Stimulated activated CD4-positive, alpha-beta T cell treated with anti-CD3 and anti-CD28 coated beads, Interleukin-1b, Interleukin-23, amount 100 ng/mL, for 48 hours (primary cell): ENCODE results near the gene TVP23B.
"Not testable (repeated sequence)": the region's sequence is repeated elsewhere in the genome, so short reads cannot be mapped to it uniquely, and the experiment has no call there.

Experiments
- DNase-seq: peaks from one replicate; pipeline ENCODE4 v3.0.0-alpha.2; 2020

TVP23B gene

DNA sequence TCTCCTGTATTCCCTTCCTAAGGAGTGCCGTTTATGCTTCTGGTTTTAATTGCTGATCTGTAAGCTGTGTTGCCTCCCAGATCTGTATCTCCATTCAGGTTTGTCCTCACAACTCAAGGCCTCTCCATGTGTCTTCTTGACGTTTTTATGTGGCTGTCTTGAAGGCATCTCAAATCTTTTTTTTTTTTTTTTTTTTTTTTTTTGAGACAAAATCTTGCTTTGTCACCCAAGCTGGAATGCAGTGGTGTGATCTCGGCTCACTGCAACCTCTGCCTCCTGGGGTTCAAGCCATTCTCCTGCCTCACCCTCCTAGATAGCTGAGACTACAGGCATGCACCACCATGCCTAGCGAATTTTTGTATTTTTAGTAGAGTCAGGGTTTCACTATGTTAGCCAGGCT is 13.9 kb downstream of the TVP23B start:
- DNase-seq: not testable (repeated sequence)

DNA sequence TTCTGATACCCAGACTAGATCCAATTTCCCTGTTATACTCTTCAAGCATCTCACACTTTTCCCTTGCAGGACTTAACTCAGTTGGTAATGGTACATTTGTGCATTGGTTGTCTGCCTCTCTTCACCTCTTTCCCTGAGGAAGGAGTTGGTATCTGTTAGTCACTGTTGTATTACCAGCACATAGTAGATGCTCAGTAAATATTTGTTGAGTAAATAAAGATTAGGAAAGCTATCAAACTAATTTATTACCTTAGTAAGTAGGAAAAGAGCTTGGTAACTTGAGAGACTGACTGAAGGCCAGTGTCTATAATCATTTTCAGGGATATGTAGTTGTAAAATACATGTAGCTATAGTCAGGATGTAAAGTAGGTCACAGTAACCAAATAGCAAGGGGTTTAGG is 15.9 kb downstream of the TVP23B start:
- DNase-seq: not testable (repeated sequence)

DNA sequence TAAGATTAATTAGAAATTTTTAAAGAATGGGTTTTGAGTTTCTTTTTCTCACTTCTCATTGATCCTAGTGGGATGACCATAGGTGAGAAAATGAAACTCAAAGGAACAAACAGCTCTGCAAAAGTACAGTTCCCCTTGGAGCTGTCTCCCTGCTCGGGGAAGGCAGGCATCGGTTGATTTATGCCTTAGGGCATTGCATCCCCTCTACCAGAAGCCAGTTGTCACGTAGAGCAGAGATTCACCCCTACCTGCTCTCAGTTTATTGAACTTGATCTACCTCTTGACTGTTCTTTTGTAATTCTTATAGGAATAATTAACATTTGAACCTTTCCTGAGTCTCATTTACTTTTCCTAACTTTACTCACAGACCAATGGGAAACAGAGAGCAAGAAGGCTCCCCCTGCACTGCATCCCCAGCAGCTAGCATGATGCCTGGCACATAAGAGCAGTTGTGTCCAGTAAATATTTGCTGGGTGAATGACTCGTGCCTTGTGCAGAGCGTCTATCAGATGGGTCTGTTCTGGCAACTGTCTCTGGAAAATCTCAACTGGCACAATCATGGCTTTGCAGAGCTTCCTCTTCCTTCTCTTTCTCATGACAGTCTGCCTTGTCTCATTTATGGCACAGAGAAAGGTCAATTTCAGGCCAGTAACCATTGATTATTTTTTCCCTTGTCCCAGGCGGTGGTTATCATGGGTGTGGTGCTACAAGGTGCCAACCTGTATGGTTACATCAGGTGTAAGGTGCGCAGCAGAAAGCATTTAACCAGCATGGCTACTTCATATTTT is 22.7 kb downstream of the TVP23B start:
- not testable (repeated sequence) for DNase-seq

DNA sequence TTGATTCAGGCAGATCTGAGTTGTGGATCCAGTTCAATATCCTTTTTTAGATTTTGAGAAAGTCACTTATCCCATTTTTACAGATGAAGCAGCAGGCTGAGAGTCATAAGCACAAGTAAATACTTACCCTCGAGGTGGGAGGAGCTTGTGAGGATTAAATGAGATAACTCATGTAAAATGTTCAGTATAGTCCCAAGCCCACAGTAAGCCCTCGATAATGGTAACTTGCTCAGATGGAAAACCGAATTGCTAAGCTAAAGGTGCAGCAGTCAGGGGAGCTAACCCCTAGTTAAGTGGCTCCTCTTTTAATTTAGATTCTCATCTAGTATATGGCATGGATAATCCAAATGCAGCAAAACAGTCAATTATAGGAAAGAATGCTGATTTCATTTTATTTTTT is 34.9 kb downstream of the TVP23B start:
- not testable (repeated sequence) for DNase-seq

DNA sequence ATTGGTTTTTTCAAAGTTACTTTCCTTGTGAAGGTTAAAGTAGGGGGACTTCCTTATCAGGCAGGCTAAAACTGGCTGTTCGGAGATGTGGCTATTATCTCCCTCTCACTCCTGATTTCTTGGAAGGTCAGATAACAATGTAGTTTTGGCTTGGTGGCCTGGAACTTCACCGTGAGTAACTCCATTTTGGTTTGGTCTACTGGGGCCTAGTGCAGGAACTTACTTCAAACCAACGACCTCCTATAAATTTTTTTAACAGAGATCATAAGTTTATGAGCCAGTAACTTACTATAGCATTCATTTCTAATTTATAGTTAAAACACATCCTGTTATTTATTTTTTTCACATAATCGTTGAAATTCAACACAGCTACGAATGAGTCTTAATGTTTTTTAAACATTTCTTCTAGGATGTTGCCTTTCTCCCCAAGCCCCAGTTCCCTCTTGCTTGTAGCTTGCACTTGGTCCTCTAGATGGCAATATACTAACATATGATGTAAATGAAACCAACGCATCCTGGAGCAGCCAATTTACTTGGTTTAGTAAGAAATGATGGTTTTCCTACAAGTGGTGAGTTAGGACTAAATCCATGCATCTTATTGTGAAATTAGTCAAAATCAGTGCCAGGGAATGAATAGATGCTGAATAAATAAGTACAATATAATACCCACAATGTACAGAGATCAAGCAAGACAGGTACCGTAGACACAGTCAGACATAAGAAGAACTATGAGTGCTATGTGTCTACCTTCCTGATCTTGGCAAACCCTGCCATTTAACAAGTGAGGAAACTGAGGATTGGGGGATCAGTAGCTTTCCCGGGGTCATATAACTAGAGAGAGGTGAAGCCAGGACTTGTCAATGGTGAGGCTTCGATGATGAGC is 35.7 kb downstream of the TVP23B start:
- DNase-seq: peak; percentile 17

DNA sequence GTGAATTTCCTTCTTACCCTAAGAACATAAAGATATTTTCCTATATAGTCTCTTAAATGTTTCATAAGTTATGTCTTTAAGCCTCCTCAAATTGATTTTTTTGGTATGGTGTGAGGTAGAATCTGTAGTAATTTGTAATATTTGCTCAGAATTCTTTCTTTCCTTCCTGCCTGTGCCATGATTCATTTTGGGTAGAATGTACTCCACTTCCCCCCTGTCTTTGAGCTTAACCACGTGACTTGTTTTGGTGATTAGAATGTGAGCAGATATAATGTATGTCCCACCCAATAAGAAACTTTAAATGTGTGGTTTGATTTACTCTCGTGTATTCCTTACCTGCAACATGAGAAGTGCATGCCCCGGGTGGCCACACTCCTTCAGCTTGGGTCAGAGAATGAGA is 40.4 kb downstream of the TVP23B start:
- not testable (repeated sequence) for DNase-seq

DNA sequence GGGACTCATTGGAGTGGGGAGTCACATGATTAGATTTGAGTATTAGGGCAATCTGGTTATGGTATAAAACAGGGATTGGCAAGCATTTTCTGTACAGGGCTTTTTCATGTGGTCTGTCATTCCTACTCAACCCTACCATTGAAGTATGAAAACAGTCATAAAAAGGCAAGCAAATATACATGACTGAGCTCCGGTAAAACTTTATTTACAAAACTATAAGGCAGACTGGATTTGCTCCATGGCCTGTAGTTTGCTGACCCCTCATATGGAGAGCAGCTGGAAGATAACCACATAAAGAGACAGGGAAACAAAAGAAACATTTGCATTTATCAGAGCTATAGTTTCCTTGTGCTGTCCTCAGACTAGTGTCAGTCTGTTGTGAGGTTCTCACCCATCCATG is 46.6 kb downstream of the TVP23B start:
- not testable (repeated sequence) for DNase-seq

DNA sequence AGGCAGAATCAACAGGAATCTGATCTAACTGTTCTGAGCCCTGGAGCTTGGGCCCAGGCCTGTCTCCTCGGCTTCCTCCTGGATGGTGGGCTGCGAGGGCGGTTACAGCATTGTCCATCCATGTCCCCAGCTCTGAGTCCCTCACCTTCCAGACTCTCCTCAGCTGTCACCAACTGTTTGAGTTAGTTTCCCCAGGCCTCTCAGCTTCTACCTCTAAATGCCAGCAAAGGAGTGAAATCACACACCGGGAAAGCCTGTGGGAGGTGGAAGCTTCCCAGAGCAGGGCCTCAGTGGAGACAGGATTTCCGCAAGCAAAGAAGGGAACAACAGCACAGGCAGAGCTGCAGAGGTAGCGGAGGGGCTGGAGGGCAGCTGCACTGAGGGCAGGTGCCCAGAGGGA is 67.5 kb downstream of the TVP23B start:
- DNase-seq: no peak

DNA sequence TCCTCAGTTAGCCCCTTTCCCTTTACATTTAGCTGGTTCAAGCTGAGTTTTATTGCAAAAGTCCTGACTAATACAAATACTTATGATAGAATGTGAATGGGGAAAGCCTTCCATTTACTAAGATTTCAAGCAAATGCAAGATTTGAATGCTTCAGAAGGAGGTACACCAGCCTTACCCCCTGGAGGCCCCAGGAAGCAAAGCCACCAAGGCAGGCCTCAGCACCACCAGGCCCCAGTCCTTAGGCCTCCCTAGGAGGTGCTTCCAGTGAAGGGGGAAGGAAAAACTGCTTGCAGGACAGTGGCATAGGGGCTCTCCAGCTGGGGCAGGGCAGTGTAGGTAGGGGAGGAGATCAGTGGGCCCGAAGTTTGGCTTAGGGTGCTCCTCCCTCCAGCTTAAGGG is 69.7 kb downstream of the TVP23B start:
- no peak for DNase-seq

DNA sequence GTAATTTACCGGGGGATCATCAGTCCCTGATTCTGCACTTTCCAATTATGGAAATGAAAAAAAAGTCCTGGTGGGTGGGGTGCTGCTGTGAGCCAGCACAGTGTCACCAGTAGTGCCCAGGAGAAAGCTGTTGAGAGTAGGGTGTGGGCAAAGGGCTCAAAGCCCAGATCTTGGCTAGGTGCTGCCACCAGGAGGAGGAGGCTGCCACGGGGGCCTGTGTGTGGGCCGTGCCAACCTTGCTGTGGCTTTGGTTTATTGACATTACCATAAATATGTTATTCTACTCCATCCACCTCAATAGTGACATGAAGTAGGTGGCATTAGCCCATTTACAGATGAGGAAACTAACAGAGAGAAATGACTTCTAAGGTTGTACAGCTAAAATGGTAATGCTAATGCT is 70.2 kb downstream of the TVP23B start:
- no peak for DNase-seq

DNA sequence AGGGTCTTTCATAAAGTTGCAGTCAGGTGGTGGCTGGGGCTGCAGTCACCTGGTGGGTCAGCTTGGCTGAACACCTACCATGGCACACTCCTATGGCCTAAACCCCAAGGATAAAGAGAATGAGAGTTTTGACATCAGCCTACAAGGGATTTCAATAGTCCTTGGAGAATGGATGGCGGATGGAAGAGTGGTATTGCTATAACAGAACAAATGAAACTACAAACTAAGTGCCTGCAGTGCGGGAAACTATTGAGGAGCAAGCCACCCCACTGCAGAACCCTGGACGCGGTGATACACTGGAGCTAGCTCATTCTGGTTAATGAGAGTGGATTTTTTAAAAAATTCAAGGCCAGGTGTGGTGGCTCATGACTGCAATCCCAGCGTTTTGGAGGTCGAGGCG is 74.0 kb downstream of the TVP23B start:
- no peak for DNase-seq

DNA sequence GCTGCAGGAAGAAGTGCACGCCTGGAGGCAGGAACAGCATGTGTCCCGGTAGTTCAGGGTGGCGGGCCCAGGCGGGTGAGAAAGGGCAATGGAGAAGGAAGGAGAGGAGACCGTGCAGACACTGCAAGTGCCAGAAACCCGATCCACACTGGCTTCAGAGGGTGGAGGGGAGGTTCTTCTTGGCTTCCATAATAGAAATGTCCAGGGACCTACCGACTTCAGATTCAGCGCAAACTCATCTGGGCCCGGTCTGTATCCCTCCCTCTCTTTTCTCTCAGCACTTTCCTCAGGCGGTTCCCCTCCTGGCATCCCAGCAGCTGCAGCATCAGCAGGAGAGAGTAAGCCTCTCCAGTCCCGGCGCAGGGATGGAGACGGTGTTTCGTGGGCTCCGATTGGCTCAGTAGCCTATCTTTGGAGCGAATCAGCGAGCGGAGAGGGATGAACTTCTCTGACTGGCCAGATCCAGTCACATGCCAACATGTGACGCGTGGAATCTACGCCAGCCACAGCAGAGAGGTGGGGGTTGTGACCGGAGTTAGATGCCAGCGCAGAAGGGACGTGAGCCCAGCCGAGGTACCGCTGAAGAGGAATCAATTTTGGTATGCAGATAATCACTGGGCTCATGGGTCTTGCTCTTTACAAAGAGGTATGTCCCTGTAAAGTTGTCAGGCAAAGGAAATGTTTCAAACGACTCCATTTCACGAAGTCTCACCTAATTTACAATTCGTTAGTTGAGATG is 75.0 kb downstream of the TVP23B start:
- peak; percentile 90 for DNase-seq
